Mesodermal cell (in vitro differentiated cells): ENCODE data around the gene CABP4.

Experiments used
- H3K27ac ChIP-seq: 2 replicates; pipeline ENCODE4 v1.7.0; 2013; ENCODE audit warnings: mild to moderate bottlenecking, low read depth, low read length, moderate library complexity; ENCODE audit not compliant: severe bottlenecking
- H3K36me3 ChIP-seq: 2 replicates; pipeline ENCODE4 v1.7.1; 2013; ENCODE audit warnings: mild to moderate bottlenecking, low read length, moderate library complexity; ENCODE audit not compliant: control insufficient read depth, insufficient read depth
- H3K4me1 ChIP-seq: one replicate; pipeline ENCODE4 v1.7.1; 2013; ENCODE audit warnings: mild to moderate bottlenecking, low read length; ENCODE audit not compliant: insufficient read depth, control insufficient read depth, poor library complexity, severe bottlenecking
- H3K4me3 ChIP-seq: 2 replicates; pipeline ENCODE4 v1.7.0; 2013; ENCODE audit warnings: low read length, control low read depth, mild to moderate bottlenecking; ENCODE audit not compliant: insufficient read depth, poor library complexity, severe bottlenecking; ENCODE audit errors: extremely low read depth
- H3K9me3 ChIP-seq: 2 replicates; pipeline ENCODE4 v1.7.1; 2013; ENCODE audit warnings: mild to moderate bottlenecking, low read length, moderate library complexity; ENCODE audit not compliant: control insufficient read depth
- WGBS, 2 experiments: methylation state at CpG; one replicate each; pipeline ENCODE4 v1.1.5; 2013; ENCODE audit warnings: missing lambda C conversion rate in 2 of 2; ENCODE audit not compliant: insufficient coverage in 2 of 2; 5-methylcytosine and 5-hydroxymethylcytosine counted together

Gene CABP4

GRCh38 chr11:67449116-67449844 lies 5.9 kb upstream of the CABP4 start:
- Histone ChIP-seq H3K4me1 (peaks cover 4% of the 10 kb centered on the region), H3K36me3 (no peaks in the 10 kb centered on the region), H3K9me3 (no peaks in the 10 kb centered on the region), H3K4me3 (no peak overlapping the region), H3K27ac (no peak overlapping the region)
- WGBS, 2 experiments = 88 to 92% methylated on average over 8 to 9 of the region's 9 CpGs

GRCh38 chr11:67450796-67451657 lies 4.1 kb upstream of the CABP4 start:
- no peaks in the 10 kb centered on the region for H3K9me3 ChIP-seq
- H3K4me3 ChIP-seq = no peak overlapping the region
- H3K4me1 ChIP-seq = peaks cover 4% of the 10 kb centered on the region
- WGBS, 2 experiments = 89 to 92% methylated on average over 24 to 25 of the region's 25 CpGs
- no peak overlapping the region for H3K27ac ChIP-seq
- no peaks in the 10 kb centered on the region for H3K36me3 ChIP-seq

- no peaks in the 10 kb centered on the region for H3K36me3 ChIP-seq
- H3K4me3 ChIP-seq = no peak overlapping the region
- 95 to 96% methylated on average over 5 to 14 of the region's 14 CpGs for WGBS, 2 experiments
- H3K27ac ChIP-seq = no peak overlapping the region
- H3K9me3 ChIP-seq = no peaks in the 10 kb centered on the region
- peaks cover 4% of the 10 kb centered on the region for H3K4me1 ChIP-seq
These were observed 3.5 kb upstream of the CABP4 start for GRCh38 chr11:67451658-67451976.

GRCh38 chr11:67452141-67452952 lies 2.8 kb upstream of the CABP4 start, which contains the start of gene GPR152:
Gene GPR152, minus strand, starts transcription at chr11:67452729. Its CDS starts 5 bp downstream, at chr11:67452724.
- H3K27ac ChIP-seq = no peak within 1 kb of the TSS
- H3K9me3 ChIP-seq = no peaks in the 10 kb centered on the region
- peaks cover 3% of the 10 kb centered on the region for H3K4me1 ChIP-seq
- WGBS, 2 experiments = 95 to 96% methylated on average over 28 to 32 of the region's 33 CpGs
- H3K4me3 ChIP-seq = no peak within 1 kb of the TSS
- no peaks in the 10 kb centered on the region for H3K36me3 ChIP-seq

GRCh38 chr11:67453816-67454732 lies 1.1 kb upstream of the CABP4 start:
- no peaks in the 10 kb centered on the region for H3K9me3 ChIP-seq
- H3K4me1 ChIP-seq = no peaks in the 10 kb centered on the region
- 94 to 99% methylated on average over 15 to 16 of the region's 21 CpGs for WGBS, 2 experiments
- H3K27ac ChIP-seq = no peak overlapping the region
- no peak overlapping the region for H3K4me3 ChIP-seq
- H3K36me3 ChIP-seq = no peaks in the 10 kb centered on the region

GRCh38 chr11:67456068-67456705 lies 1.0 kb downstream of the CABP4 start:
- Histone ChIP-seq H3K4me1 (no peaks in the 10 kb centered on the region), H3K9me3 (no peaks in the 10 kb centered on the region), H3K4me3 (no peak overlapping the region), H3K36me3 (no peaks in the 10 kb centered on the region), H3K27ac (no peak overlapping the region)
- WGBS, 2 experiments = 89 to 92% methylated on average over 19 to 24 of the region's 25 CpGs

GRCh38 chr11:67457453-67457852 lies 2.3 kb downstream of the CABP4 start:
- Histone ChIP-seq H3K36me3 (no peaks in the 10 kb centered on the region), H3K4me3 (no peak overlapping the region), H3K27ac (no peak overlapping the region), H3K4me1 (no peaks in the 10 kb centered on the region), H3K9me3 (no peaks in the 10 kb centered on the region)
- 93 to 96% methylated on average over 11 to 12 of the region's 12 CpGs for WGBS, 2 experiments

- Histone ChIP-seq H3K27ac (no peak overlapping the region), H3K36me3 (no peaks in the 10 kb centered on the region), H3K4me3 (no peak overlapping the region), H3K4me1 (no peaks in the 10 kb centered on the region), H3K9me3 (no peaks in the 10 kb centered on the region)
- 92 to 95% methylated on average over 17 to 19 of the region's 19 CpGs for WGBS, 2 experiments
These were observed 3.1 kb downstream of the CABP4 start for GRCh38 chr11:67458266-67458665.

- H3K27ac ChIP-seq = no peak overlapping the region
- peaks cover 10% of the 10 kb centered on the region for H3K4me1 ChIP-seq
- WGBS, 2 experiments = 96 to 97% methylated on average over 7 to 8 of the region's 10 CpGs
- H3K36me3 ChIP-seq = no peaks in the 10 kb centered on the region
- H3K4me3 ChIP-seq = no peak overlapping the region
- H3K9me3 ChIP-seq = no peaks in the 10 kb centered on the region
These were observed 8.0 kb downstream of the CABP4 start for GRCh38 chr11:67463186-67463585.
